NT2/D1 (cell line): ENCODE results near the gene PHKB.

ENCODE experiments used
- SUZ12 ChIP-seq: IDR thresholded peaks from 2 replicates; pipeline ENCODE4 v1.6.1; 2011; ENCODE audit not compliant: insufficient read length, insufficient read depth; ENCODE audit errors: extremely low read depth
- YY1 ChIP-seq: IDR thresholded peaks from 2 replicates; pipeline ENCODE4 v1.6.1; 2011; ENCODE audit not compliant: insufficient read length, insufficient read depth

- TF ChIP-seq YY1 (no peak), SUZ12 (no peak)
Observed at GRCh38 chr16:47721006-47721637, 260.0 kb downstream of the PHKB start.
